Erythroblast (primary cell): ENCODE measurements around the gene IL17B.

ENCODE experiments used
- DNase-seq, 2 experiments: peaks; one replicate each; lab custom pipeline; 2025; lab: John Stamatoyannopoulos, UW
- GATA1 ChIP-seq: IDR thresholded peaks from 2 replicates; pipeline ENCODE4 v1.6.1; 2011; ENCODE audit warnings: low read depth, mild to moderate bottlenecking, control low read depth, low read length, moderate library complexity
- POLR2A ChIP-seq: IDR thresholded peaks from 2 replicates; pipeline ENCODE4 v1.6.1; 2011; ENCODE audit warnings: mild to moderate bottlenecking, low read length

The IL17B gene

GRCh38 chr5:149337736-149338135, 41.4 kb downstream of the IL17B start:
- DNase-seq, result no peak

DNA sequence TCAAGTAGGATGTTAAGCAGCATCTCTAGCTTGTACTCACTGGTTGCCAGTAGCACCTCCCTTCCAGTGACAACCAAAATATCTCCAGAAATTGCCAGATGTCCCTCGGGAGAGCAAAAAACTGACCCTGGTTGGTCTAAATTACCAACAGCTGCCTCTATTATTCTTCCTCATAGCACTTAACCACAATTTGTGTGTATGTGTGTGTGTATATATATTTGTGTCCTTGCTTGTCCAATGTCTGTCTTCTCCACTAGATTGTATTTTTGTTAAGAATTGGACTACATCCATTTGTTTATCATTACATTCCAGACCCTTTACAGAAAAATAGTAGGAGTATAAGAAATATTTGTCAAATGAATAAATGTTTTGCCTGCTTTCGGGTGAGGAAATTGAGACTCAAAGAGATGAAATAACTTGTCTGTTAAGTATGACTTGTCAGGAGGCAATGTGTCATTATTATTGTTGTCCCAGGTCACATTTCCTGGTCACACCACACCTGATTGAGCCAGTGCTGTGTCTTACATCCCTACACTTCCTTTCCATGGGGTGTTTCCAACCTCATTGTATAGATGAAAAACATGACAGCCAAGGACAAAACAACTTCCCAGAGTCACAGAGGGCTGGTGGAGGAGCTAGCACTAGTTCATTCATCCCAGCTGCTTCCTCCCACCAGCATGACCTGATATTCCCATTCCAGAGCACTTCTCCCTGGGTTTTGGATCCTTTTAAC, 45.2 kb downstream of the IL17B start:
- TF ChIP-seq GATA1 (no peak), POLR2A (no peak)
- DNase-seq, result no peak

More at GRCh38 chr5:149337736-149338135, 41.4 kb downstream of the IL17B start:
- TF ChIP-seq GATA1, result no peak
- TF ChIP-seq POLR2A, result no peak

DNA sequence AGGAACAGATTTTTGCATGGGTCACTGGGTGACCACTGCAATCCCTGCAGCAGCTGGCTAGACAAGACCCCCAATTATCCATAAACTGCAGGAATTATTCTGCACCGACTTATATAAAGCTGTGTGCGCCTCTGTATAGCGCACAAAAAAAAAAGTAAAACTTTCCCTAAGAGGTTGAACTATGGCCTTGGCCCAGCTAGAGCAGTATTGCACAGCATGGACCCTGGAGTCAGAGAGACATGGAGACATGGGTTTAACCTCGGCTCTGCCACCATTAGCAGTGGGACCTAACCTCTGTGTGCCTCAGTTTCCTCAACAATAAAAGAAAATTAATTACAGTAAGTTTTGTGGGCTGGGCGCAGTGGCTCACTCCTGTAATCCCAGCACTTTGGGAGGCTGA, 50.9 kb downstream of the IL17B start:
- TF ChIP-seq GATA1, result no peak
- no peak for TF ChIP-seq POLR2A
- no peak for DNase-seq

- TF ChIP-seq GATA1 (no peak), POLR2A (no peak)
- DNase-seq, result no peak
These were observed 52.5 kb downstream of the IL17B start for GRCh38 chr5:149326611-149327010.

GRCh38 chr5:149325894-149326293, 53.2 kb downstream of the IL17B start:
- TF ChIP-seq POLR2A (no peak), GATA1 (no peak)
- no peak for DNase-seq

DNA sequence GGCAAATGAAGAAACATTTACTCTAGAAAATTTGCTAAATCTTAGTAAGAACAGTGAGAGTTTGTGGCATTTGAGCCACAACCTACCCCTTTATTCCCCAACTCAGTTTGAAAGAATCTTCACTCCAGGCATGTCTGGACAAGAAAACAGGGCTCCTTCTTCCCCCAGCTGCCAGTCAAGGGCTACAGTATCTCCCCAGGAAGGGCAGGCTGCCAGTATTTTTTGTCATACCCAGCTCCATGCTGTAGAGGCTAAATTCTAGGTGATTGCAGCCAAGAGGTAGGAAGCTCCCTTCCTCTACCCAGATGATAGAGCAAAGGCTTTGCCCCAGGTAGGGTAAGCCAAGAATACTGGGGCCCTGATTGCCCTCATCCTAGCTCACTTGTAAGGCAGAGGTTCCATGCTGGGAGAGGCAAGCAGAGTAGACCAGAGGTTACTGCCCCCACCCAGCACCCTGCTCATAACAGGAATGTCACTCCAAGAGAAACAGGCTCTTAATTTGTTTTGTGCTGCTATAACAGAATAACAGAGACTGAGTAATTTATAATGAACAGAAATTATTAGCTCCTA, 53.8 kb downstream of the IL17B start:
- no peak for TF ChIP-seq POLR2A
- no peak for TF ChIP-seq GATA1
- DNase-seq, result no peak

DNA sequence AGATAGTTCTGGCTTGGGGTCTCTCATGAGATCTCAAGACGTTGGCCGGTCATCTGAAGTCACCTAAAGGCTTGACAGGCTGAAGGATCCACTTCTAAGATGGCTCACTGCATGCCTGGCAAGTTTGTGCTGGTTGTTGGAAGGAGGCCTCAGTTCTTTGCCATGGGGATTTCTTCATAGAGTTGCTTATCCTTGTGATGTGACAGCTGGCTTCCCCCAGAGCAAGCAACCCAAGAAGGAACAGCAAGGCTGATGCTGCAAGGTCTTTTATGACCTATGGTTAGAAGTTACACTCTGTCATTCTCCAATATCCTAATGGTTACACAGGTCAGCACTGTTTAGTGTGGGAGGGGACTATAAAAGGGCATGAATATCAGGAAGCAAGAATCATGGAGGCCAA, 54.5 kb downstream of the IL17B start:
- DNase-seq, result no peak
- TF ChIP-seq POLR2A (no peak), GATA1 (no peak)
